Measurements from ENCODE around the gene UPF1.
A peak's percentile ranks its signal among the peaks of the same experiment; 100 is the strongest.

UPF1 gene

DNA sequence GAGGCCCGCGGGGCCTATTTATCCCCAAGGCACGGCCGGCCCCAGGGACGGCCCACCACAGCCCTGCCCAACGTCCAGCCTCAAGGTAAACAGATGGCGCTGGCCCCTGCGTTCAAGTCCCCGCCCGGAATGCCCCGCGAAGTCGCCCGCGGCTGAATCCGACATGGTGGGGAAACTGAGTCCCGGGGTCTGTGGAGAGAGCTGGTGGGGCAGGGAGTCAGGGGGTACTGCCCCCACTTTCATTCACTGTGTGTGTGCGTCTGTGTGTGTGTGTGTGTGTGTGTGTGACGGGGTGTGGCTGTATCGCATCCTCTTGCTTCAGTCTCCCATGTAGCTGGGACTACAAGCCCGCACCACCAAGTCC, 40.5 kb upstream of the UPF1 start:
- FAIRE-seq = no peak
- TF ChIP-seq POLR2A (IDR thresholded peaks at IDR 0.05; ENCODE audit: low read depth, low read length) = no peak
- TF ChIP-seq TAF1 (IDR thresholded peaks at IDR 0.05; ENCODE audit: borderline replicate concordance, low read depth, low read length) = no peak
- TF ChIP-seq POLR2AphosphoS5 (IDR thresholded peaks at IDR 0.05; ENCODE audit: low read depth, low read length) = no peak
- no peak for DNase-seq (ENCODE audit: insufficient read length)

DNA sequence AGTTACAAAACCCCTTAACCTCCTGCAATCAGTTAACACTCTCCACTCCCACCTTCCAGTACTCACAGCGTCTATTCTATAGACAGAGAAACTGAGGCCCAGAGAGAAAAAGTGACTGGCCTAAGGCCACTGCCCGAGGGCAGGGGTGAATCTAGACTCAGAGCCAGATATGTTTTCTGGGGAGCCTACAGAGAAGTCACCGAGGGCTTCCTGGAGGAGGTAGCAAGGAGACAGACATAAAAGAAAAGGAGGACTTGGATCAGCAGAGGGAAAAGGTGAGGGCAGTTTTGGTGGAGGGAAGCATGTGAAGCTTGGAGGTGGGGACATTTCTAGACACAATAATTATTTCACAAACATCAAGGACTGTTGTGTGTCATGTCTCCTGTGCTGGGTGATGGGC, 39.1 kb upstream of the UPF1 start:
- FAIRE-seq (no peak), DNase-seq (ENCODE audit: insufficient read length) (no peak)
- TF ChIP-seq POLR2AphosphoS5 (IDR thresholded peaks at IDR 0.05; ENCODE audit: low read depth, low read length) = no peak
- TF ChIP-seq POLR2A (IDR thresholded peaks at IDR 0.05; ENCODE audit: low read depth, low read length) = no peak
- no peak for TF ChIP-seq TAF1 (IDR thresholded peaks at IDR 0.05; ENCODE audit: borderline replicate concordance, low read depth, low read length)

DNA sequence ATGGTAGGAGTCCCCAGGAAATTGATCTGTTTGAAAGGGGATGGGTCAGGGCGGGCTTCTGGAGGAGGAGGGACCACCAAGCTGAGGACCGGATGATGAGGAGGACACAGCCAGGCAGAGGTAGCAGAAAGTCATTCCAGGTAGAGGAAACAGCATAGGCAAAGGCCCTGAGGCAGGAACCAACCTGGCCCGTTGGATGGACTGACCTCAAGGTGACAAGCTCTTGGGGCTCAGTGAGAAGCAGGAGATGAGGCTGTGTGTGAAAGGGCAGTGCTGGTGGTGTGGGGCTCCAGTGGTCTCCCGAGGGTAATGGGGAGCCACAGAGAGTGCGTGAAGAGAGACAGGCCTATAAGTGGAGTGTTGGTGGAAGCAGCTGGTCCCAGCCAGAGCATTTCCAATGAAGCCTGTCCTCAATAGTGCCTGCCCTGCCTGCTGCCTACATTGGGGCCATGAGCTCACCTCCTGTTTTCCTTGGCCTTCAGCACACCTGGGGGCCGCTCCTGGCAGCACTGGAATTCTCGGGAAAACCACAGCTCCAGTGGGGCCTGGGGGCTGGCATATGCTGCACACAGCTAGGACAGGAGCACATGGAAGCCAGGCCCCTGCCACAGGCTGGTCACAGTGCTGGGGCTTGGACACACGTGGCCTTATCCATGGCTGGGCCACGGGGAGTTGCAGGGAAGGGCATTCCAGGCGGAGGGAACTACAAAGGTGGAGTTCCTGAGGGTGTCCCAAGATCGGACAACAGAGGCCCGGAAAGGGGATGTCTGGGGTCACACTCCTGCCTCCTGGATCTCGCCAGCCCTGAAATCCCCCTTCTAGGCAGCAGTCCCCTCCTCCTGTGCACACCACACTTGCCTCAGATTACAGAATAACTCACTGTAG, 38.4 kb upstream of the UPF1 start:
- DNase-seq (ENCODE audit: insufficient read length) (no peak), FAIRE-seq (no peak)
- TF ChIP-seq POLR2AphosphoS5 (IDR thresholded peaks at IDR 0.05; ENCODE audit: low read depth, low read length) (no peak), POLR2A (IDR thresholded peaks at IDR 0.05; ENCODE audit: low read depth, low read length) (no peak), TAF1 (IDR thresholded peaks at IDR 0.05; ENCODE audit: borderline replicate concordance, low read depth, low read length) (no peak)

DNA sequence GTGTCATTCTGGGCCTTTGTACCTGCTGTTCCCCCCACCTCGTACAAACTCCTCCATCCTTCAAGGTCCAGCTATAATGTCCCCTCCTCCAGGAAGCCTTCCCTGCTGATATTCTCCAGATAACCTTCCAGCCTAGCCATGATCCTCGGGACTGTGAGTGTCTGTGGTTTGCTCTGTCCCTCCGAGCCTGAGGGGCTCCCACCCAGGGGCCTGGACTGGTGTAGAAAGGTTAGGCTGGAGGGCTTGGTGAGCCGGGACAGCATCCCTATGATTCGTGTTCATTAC, 37.8 kb upstream of the UPF1 start:
- TF ChIP-seq POLR2AphosphoS5 (IDR thresholded peaks at IDR 0.05; ENCODE audit: low read depth, low read length) (no peak), TAF1 (IDR thresholded peaks at IDR 0.05; ENCODE audit: borderline replicate concordance, low read depth, low read length) (no peak), POLR2A (IDR thresholded peaks at IDR 0.05; ENCODE audit: low read depth, low read length) (no peak)
- FAIRE-seq (no peak), DNase-seq (ENCODE audit: insufficient read length) (no peak)

DNA sequence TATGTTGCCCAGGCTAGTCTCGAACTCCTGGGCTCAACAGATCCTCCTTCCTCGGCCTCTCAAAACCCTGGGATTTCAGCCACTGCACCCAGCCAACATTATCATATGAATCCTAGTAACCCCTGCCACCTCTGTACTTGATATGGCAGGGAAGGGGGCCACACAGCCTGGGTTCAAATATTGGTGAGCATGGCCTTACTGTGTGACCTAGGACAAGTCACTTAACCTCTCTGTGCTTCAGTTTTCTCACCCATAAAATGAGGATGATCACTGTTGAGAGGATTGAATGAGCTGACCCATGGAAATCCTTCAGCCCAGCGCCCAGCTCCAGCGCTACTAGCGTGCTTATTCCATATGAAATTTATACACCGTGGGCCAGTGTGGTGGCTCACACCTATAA, 37.1 kb upstream of the UPF1 start:
- TF ChIP-seq TAF1 (IDR thresholded peaks at IDR 0.05; ENCODE audit: borderline replicate concordance, low read depth, low read length) (no peak), POLR2AphosphoS5 (IDR thresholded peaks at IDR 0.05; ENCODE audit: low read depth, low read length) (no peak), POLR2A (IDR thresholded peaks at IDR 0.05; ENCODE audit: low read depth, low read length) (no peak)
- no peak for DNase-seq (ENCODE audit: insufficient read length)
- FAIRE-seq = no peak

DNA sequence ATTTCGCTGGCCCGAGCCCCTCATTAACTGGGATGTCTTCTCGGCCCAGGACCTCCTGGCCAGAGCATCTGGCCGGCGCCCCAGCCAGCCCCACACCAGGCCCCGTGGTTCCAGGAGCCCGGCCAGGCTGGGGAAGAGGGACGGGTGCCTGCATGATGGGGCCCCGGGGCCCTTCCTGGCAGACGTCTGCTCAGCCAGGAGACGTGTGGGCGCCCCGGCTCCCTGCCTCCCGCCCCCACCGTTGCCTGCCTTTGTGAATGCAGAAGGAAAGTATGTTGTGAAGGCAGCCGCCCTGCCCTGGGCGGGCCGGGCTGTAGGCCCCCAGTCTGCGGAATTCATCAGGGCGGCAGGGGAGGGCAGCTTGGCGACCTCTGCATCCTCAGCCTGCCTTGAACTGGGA, 36.2 kb upstream of the UPF1 start:
- FAIRE-seq = no peak
- peak; percentile 35 for DNase-seq (ENCODE audit: insufficient read length)
- TF ChIP-seq TAF1 (IDR thresholded peaks at IDR 0.05; ENCODE audit: borderline replicate concordance, low read depth, low read length) (no peak), POLR2A (IDR thresholded peaks at IDR 0.05; ENCODE audit: low read depth, low read length) (no peak), POLR2AphosphoS5 (IDR thresholded peaks at IDR 0.05; ENCODE audit: low read depth, low read length) (no peak)

DNA sequence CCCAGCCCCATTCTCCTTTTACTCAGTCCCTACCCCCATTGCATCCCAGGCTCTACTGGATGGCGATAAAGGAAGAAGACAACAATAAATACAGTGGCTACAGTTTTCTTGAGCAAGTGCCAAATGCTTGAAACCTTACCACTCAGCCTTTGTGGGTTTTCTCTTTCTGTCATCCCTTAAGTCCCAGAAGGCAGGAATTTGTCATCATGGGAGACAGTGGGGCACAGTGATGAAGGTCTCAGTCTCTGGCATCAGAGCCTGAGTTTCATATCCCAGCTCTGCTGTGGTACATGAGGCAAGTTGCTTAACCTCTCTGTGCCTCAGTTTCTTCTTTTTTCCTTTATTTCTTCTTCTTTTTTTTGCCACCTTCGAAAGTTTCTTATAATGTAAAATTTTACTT, 35.5 kb upstream of the UPF1 start:
- no peak for TF ChIP-seq POLR2A (IDR thresholded peaks at IDR 0.05; ENCODE audit: low read depth, low read length)
- TF ChIP-seq POLR2AphosphoS5 (IDR thresholded peaks at IDR 0.05; ENCODE audit: low read depth, low read length) = no peak
- TF ChIP-seq TAF1 (IDR thresholded peaks at IDR 0.05; ENCODE audit: borderline replicate concordance, low read depth, low read length) = no peak
- no peak for FAIRE-seq
- no peak for DNase-seq (ENCODE audit: insufficient read length)

DNA sequence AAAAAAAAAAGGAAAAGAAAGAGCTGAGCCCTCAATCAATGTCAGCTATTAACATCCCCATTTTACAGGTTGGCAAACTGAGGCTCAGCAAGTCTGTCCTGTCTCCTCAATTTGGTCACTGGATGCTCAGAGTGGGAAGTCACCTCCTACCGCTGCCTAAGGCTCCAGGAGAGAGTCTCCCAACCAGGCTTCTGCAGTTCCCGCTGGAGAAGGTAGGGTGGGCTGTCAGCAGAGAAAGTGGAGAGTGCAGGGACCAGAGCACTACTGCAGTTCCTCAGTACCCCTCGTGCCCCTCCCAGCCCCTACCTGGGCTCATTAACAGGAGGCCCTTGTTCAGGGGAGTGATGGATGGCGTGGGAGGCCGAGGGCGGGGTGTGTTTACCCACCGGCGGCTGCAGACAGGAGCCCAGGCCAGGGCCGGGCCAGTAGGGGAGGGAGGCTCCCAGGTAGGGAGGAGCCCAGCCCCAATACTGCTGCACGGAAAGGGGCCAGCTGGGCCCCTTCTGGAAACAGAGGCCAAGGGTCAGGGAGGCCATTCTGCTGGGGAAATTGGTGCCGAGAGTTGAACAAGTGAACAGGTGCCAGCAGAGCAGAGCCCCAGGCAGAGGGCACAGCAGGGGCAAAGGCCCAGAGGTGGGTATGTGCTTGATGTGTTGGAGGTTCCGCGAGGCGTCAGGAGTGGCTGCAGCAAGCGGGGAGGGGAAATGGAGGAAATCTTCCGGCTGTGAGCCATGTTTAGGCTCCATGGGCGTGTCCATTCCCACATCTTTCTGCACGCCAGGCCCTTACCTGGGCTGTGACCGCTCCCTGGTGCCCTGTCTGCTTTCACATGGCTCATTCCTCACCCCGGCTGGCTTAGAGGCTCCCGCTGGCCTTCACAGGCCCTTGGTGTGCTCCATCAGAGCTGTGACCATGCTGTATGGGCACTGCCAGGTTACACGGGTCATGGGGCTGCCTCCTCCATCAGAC, 33.1 kb upstream of the UPF1 start:
- FAIRE-seq = no peak
- no peak for DNase-seq (ENCODE audit: insufficient read length)
- TF ChIP-seq POLR2A (IDR thresholded peaks at IDR 0.05; ENCODE audit: low read depth, low read length) (no peak), POLR2AphosphoS5 (IDR thresholded peaks at IDR 0.05; ENCODE audit: low read depth, low read length) (no peak), TAF1 (IDR thresholded peaks at IDR 0.05; ENCODE audit: borderline replicate concordance, low read depth, low read length) (no peak)

DNA sequence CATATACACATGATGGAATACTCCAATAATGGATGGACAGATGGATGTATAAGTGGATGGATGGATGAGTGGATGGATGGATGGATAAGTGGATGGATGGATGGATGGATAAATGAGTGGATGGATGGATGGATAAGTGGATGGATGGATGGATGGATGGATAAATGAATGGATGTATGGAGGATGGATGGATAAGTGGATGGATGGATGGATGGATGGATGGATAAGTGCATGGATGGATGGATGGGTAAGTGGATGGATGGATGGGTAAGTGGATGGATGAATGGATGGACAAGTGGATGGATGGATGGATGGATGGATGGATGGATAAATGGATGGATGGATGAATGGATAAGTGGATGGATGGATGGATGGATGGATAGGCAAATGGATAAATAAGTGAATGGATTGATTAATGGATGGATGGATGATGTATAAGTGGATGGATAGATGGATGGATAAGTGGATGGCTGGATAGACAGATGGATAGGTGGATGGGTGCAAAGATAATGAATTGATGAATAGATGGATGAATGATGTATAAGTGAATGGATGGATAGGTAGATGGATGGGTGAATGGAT, 32.3 kb upstream of the UPF1 start:
- no peak for DNase-seq (ENCODE audit: insufficient read length)
- no peak for FAIRE-seq
- TF ChIP-seq POLR2AphosphoS5 (IDR thresholded peaks at IDR 0.05; ENCODE audit: low read depth, low read length) (no peak), POLR2A (IDR thresholded peaks at IDR 0.05; ENCODE audit: low read depth, low read length) (no peak), TAF1 (IDR thresholded peaks at IDR 0.05; ENCODE audit: borderline replicate concordance, low read depth, low read length) (no peak)

DNA sequence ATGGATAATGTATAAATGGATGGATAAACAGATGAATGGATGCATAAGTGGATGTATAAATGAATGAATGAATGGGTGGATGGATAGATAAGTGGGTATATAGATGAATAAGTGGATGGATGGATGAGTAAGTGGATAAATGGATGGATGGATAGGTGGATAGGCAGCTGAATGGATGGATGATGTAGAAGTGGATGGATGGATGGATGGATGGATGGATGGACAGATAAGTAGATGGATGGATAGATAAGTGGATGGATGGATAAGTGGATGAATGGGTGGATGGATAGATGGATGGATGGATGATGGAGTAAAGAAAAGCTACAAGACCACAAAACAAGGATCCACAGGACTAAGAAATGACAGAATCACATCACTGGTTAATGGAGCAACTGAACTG, 31.7 kb upstream of the UPF1 start:
- no peak for TF ChIP-seq POLR2AphosphoS5 (IDR thresholded peaks at IDR 0.05; ENCODE audit: low read depth, low read length)
- TF ChIP-seq TAF1 (IDR thresholded peaks at IDR 0.05; ENCODE audit: borderline replicate concordance, low read depth, low read length) = no peak
- no peak for TF ChIP-seq POLR2A (IDR thresholded peaks at IDR 0.05; ENCODE audit: low read depth, low read length)
- FAIRE-seq (no peak), DNase-seq (ENCODE audit: insufficient read length) (no peak)

DNA sequence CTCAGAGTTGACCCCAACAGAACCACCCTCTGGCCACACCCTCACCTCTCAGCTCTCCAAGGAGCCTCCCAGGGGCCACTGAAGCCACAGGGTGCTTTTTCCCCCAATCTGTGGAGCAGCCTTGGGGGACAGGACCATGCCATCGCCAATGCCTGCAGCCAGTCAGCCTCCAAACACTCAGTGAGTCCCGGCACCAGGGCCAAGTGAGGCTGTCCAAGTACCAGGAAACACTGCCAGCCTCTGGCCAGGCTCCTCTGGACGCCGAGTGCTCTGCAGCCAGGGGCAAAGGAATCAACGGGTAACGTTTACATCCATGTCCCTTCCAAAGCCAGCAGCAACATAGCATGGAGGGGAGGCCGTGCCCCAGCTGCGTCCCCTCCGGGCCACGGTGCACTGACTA, 31.1 kb upstream of the UPF1 start:
- FAIRE-seq = no peak
- no peak for DNase-seq (ENCODE audit: insufficient read length)
- no peak for TF ChIP-seq POLR2A (IDR thresholded peaks at IDR 0.05; ENCODE audit: low read depth, low read length)
- no peak for TF ChIP-seq TAF1 (IDR thresholded peaks at IDR 0.05; ENCODE audit: borderline replicate concordance, low read depth, low read length)
- no peak for TF ChIP-seq POLR2AphosphoS5 (IDR thresholded peaks at IDR 0.05; ENCODE audit: low read depth, low read length)
